GM18861 (cell line): ENCODE measurements around the gene CS.
A peak's percentile ranks its signal among the peaks of the same experiment; 100 is the strongest.

ENCODE experiments used
- ATAC-seq: cut with Tn5 transposase; IDR thresholded peaks from one replicate; pipeline ENCODE4 v1.9.1; 2021; ENCODE audit not compliant: unreplicated experiment

The CS gene

GRCh38 chr12:56252649-56253048 is 47.5 kb downstream of the CS start:
- no peak for ATAC-seq

GRCh38 chr12:56248711-56249110 is 51.4 kb downstream of the CS start:
- ATAC-seq, result no peak

GRCh38 chr12:56247923-56248322 is 52.2 kb downstream of the CS start:
- ATAC-seq, result no peak

GRCh38 chr12:56244494-56244893 is 55.6 kb downstream of the CS start:
- ATAC-seq, result no peak

GRCh38 chr12:56243731-56244181 is 56.4 kb downstream of the CS start:
- ATAC-seq, result no peak

- ATAC-seq, result no peak
Measured at GRCh38 chr12:56242986-56243385, 57.1 kb downstream of the CS start.

- no peak for ATAC-seq
Measured at GRCh38 chr12:56241424-56242303, 58.5 kb downstream of the CS start.

- no peak for ATAC-seq
Measured at GRCh38 chr12:56237552-56237951, 62.6 kb downstream of the CS start.

GRCh38 chr12:56236985-56237384 is 63.1 kb downstream of the CS start:
- ATAC-seq, result no peak

- no peak for ATAC-seq
Measured at GRCh38 chr12:56236091-56236490, 64.0 kb downstream of the CS start.

- no peak for ATAC-seq
Measured at GRCh38 chr12:56234746-56235436, 65.2 kb downstream of the CS start.

GRCh38 chr12:56231184-56231582 is 68.9 kb downstream of the CS start:
- no peak for ATAC-seq

GRCh38 chr12:56230432-56231183 is 69.5 kb downstream of the CS start:
- ATAC-seq, result no peak

- no peak for ATAC-seq
Measured at GRCh38 chr12:56229916-56230431, 70.2 kb downstream of the CS start, which contains the start of gene SLC39A5. TSS of gene SLC39A5 (plus strand) at chr12:56230051. CDS start at chr12:56231275, 1,224 bp downstream.

- ATAC-seq, result no peak
Measured at GRCh38 chr12:56229082-56229481, 71.0 kb downstream of the CS start.

- ATAC-seq, result no peak
Measured at GRCh38 chr12:56224954-56225353, 75.2 kb downstream of the CS start.

- ATAC-seq, result peak; percentile 61
Measured at GRCh38 chr12:56224102-56224701, 75.9 kb downstream of the CS start, which contains the start of gene NABP2. TSS of gene NABP2 (plus strand) at chr12:56224342. CDS start at chr12:56224857, 515 bp downstream.

- ATAC-seq, result peak; percentile 5
Measured at GRCh38 chr12:56223571-56224101, 76.5 kb downstream of the CS start.

GRCh38 chr12:56222531-56222895 is 77.6 kb downstream of the CS start:
- ATAC-seq, result no peak

GRCh38 chr12:56221757-56222530 is 78.2 kb downstream of the CS start, which contains the start of gene RNF41:
TSS of gene RNF41 (minus strand) at chr12:56221922. CDS start at chr12:56214047, 7,875 bp downstream.
- peak; percentile 75 for ATAC-seq
